AG20443 (cell line): ENCODE measurements around the gene B3GALT6.
"Not testable (repeated sequence)": the region's sequence is repeated elsewhere in the genome, so short reads cannot be mapped to it uniquely, and the experiment has no call there.

Experiments used
- DNase-seq: peaks from one replicate; pipeline ENCODE4 v3.0.0; 2012; ENCODE audit warnings: low spot score, mixed read lengths

B3GALT6 gene

DNA sequence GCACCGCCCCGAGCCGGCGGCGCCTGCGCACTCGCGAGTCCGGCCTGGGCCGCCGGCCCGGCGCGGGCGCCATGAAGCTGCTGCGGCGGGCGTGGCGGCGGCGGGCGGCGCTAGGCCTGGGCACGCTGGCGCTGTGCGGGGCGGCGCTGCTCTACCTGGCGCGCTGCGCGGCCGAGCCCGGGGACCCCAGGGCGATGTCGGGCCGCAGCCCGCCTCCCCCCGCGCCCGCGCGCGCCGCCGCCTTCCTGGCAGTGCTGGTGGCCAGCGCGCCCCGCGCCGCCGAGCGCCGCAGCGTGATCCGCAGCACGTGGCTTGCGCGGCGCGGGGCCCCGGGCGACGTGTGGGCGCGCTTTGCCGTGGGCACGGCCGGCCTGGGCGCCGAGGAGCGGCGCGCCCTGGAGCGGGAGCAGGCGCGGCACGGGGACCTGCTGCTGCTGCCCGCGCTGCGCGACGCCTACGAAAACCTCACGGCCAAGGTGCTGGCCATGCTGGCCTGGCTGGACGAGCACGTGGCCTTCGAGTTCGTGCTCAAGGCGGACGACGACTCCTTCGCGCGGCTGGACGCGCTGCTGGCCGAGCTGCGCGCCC, at the start of gene B3GALT6:
B3GALT6 (plus strand) TSS at position 30 of the 588 bp plus-strand sequence; CDS start at position 72, 42 bp downstream.
- DNase-seq: no peak

DNA sequence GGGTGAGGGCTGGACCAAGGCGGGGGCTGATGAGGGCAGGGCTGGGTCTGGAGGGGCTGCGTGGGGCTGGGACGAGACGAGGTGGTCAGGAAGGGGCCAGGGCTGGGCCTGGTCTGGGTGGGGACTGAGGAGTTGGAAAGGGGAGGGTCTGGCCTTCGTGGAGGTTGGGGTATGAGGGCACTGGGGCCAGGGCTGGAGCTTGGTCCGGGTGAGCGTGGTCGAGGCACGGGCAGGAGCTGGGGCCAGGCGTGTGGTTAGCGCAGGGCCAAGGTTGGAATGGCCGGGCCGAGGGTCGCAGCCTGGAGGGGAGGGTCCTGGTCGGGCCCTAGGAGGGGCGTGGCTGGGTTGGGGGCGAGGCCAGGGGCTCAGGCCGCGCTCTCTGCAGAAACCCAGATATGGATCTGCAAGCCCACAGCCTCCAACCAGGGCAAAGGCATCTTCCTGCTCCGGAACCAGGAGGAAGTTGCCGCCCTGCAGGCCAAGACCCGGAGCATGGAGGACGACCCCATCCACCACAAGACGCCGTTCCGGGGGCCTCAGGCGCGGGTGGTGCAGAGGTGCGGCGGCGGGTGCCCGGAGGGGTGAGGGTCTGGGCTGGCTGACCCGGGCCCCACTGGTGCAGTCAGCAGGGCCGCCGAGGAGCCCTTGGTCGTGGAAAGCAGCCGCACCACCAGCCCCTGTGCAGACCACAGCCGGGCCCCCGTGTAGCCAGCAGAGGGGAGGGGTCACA, 49.4 kb upstream of the B3GALT6 start:
- no peak for DNase-seq

DNA sequence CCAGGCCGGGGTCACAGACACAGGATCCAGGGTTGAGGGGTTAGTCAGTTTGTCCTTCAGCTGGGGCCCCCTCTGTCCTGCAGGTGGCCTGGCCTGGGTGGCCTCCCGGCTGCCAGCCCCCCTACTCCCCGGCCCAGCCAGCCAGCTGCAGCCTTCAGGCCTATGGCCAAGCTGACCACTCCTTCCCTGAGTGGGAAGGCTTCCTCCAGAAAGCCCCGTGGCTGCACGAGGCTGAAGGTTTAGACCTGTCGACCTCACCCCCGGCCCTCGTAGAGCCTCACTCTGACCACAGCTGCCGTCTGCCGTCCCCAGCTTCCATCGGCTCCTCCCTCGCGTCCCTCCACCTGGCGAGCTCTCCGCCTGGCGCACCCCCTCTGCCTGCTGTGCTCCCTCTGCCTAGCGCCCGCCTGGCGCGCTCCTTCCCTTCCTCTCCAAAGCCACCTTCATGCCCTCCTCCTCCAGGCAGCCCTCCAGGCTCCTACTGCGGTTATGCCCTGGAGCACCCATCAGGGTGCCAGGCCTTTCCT, 48.8 kb upstream of the B3GALT6 start:
- no peak for DNase-seq

DNA sequence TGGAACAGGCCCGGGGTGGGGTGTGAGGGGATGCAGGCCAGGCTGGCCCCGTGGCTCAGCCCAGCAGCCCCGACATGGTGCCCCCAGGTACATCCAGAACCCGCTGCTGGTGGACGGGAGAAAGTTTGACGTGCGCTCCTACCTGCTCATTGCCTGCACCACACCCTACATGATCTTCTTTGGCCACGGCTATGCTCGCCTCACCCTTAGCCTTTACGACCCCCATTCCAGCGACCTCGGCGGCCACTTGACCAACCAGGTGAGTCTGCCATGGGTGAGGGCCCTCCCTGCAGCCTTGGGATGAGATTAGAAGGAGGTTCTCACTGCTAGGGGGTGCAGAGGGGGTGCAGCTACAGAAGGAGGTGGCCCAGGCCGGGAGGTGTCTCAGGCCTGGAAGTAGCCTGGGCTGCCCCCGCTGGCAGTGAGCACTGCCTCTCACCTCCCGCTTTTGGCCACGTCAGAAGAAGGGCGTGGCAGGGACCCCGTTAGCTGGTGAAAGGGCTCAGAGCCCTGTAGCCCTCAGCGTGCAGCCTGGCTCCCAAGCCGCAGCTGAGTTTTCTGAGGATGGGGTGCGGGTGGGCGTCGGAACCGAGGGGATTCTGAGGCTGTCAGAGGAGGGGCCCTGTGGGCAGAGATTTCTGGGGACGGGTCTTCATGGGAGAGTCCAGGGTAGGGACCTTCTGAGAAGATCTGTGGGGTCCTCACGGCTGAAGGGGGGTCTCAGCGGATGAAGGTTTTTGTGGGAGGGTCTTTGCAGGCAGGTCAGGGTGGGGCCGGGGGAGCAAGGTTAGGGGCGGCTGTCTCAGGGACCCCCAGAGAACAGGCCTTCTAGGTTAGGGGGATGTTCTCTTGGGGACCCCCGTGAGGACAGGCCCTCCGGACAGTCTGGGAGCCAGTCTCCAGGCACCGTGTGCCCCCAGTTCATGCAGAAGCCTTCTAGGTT, 47.9 kb upstream of the B3GALT6 start:
- DNase-seq: no peak

DNA sequence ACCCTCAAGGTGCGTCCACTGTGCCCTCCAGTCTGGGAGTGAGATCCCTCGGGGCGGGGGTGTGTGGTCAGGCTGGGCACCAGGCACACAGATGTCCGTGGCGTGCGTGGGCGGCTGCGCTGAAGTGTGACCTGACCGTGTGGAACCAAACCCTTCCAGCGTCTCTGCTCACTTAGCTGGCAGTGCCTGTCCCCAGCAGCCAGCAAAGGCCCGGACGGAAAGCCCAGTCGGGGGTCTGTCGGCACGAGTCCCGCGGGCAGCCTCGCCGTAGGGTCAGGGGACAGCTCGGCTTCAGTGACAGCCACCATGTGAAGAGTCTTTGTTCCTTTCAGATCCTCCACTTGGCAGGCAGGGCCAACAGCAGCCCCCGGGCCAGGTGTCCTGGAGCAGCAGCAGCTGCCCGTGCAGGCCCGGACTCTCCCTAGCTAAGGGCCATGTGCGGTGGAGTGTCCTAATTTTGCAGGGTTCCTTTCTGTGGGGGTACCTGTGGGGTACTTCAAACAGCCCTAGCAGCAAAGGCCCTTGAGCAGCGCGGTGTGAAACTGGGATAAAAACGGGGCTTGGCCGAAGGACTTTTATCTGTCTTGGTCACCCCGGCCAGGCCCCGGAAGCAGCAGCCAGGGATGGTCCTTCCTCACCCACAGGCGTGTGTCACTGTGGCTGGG, 46.8 kb upstream of the B3GALT6 start:
- DNase-seq: no peak

DNA sequence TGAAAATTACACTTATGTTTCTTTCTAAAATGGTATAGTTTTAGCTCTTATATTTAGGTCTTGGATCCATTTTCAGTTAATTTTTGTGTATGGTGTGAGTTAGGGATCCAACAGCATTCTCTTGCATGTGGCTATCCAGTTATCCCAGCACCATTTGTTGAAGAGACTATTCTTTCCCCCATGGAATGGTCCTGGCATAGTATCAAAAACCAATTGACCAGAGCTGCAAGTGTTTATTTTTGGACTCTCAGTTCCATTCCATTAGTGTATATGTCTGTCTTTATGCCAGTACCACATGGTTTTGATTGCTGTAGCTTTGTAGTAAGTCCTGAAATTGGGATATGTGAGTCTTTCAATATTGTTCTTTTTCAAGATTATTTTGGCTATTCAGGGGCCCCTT, 44.1 kb upstream of the B3GALT6 start:
- DNase-seq: no peak

DNA sequence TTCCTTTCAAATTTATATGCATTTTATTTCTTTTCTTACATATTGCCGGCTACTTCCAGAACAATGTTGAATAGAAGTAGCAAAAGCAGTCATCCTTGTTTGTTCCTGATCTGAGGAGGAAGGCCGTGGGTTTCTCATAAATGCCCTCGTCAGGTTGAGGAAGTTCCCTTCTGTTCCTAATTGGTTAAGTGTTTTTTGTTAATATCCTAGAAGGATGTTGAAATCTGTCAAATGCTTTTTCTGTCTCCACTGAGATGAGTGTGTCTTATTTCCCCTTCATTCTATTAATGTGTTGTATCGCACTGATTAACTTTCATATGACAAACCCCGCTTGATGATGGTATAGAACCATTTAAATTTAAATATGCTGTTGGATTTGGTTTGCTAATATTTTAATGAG, 42.9 kb upstream of the B3GALT6 start:
- no peak for DNase-seq

DNA sequence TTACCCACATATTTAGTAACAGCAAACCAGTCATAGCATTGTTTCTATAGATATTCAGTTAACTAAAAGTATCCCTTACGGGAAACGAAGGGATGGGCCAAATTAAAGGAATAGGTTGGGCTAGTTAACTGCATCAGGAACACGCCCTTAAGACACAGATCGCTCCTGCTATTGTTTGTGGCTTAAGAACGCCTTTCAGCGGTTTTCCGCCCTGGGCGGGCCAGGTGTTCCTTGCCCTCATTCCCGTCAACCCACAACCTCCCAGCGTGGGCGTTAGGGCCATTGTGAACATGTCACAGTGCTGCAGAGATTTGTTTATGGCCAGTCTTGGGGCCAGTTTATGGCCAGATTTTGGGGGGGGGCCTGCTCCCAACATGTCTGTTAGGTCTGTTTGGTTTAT, 40.3 kb upstream of the B3GALT6 start:
- DNase-seq: no peak

DNA sequence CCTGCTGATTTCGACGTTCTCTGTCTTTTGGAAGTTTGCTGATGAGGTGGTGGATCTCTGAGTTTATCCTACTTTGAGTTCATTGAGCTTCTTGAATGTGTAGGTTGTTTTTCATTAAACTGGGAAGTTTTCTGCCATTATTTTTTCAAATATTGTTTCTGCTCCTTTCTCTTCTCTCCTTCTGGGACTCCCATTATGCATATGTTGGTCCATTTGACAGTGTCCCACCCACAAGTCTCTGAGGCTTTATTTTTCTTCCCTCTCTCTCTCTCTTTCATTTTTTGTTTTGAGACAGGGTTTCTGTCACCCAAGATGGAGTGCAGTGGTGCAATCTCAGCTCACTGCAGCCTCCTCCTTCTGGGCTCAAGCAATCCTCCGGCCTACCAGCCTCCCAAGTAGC, 37.3 kb upstream of the B3GALT6 start:
- no peak for DNase-seq

DNA sequence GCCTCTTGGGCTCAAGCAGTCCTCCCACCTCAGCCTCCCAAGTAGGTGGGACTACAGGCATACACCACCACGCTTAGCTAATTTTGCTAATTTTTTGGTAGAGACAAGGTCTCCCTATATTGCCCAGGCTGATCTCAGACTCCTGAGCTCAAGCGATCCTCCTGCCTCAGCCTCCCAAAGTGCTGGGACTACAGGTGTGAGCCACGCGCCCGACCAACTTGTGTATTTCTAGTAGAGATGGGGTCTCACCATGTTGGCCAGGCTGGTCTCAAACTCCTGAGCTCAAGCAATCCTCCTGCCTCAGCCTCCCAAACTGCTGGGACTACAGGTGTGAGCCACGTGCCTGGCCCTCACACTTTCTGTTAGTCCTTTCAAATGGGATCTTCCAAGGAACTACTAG, 36.3 kb upstream of the B3GALT6 start:
- not testable (repeated sequence) for DNase-seq

DNA sequence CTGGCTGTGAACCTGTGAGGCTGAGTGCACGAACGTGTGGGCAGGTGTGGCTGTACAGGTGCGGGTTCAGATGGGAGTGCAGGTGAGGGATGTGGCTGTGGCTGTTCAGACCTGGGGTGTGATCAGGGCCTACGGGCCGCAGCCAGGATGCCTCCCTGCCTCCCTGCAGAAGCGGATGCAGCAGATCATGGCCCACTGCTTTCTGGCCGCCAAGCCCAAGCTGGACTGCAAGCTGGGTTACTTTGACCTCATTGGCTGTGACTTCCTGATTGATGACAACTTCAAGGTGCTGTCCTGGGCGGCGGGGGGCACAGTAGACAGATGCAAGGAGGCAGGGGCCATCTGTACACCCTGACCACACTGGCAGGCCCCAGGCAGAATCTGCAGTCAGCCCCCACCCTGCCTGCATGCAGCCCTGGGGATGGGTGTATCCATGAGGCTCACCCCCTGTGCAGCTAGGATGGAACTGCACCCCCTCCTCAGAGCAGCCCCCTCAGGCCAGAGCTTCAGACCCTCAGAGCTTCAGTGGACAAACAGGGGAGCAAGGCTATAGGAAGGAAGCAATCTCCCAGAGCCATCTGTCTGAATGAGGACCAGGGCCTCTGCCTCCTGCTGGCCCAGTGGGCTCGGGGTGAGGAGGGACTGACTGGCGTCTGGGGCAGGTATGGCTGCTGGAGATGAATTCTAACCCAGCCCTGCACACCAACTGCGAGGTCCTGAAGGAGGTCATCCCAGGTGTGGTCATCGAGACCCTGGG, 35.4 kb upstream of the B3GALT6 start:
- DNase-seq: no peak

DNA sequence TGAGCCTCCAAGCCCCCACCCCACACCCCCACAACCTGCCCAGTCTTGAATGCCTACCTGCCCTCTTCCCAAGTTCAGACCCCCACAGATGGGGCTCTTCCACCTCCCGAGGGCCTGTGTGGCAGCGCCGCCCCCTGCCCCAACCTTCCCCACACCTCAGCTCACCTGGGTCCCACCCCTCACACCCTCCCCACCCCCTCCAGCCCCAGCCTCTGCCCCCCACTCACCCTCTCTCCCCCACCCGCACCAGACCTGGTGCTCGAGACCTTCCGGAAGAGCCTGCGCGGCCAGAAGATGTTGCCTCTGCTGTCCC, 34.9 kb upstream of the B3GALT6 start:
- no peak for DNase-seq

DNA sequence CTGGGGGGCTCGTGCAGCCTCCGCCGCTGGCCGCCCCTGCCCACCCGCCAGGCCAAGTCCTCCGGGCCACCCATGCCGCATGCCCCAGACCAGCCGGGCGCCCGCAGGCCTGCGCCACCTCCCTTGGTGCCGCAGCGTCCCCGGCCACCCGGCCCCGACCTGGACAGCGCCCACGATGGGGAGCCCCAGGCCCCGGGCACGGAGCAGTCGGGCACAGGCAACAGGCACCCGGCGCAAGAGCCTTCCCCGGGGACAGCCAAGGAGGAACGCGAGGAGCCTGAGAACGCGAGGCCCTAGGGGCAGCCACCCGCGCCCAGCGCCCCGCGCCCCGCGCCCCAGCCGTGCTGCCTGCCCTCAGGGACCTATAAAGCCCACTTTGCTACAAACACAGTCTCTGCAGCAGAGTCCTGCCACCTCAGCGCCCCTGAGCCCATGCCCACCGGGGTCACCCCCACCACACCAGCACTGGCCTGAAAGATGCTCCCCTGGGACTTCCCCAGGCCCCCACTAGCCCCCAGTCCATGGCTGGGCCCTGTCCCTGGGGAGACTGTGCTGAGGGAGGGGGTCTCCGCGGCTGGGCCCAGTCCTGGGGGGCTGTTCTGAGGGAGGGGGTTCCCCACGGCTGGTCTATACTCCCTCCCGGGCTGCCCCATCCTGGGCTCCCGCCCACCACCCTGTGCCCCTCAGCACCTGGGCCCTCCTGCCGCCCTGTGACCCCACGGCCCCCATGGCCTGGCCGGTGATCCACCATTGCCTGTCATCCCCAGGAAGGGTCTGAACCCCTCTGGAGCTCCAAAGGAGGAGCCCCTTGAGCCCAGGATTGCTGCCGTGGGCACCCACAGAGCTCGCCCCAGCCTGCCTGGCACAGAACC, 34.2 kb upstream of the B3GALT6 start:
- no peak for DNase-seq

DNA sequence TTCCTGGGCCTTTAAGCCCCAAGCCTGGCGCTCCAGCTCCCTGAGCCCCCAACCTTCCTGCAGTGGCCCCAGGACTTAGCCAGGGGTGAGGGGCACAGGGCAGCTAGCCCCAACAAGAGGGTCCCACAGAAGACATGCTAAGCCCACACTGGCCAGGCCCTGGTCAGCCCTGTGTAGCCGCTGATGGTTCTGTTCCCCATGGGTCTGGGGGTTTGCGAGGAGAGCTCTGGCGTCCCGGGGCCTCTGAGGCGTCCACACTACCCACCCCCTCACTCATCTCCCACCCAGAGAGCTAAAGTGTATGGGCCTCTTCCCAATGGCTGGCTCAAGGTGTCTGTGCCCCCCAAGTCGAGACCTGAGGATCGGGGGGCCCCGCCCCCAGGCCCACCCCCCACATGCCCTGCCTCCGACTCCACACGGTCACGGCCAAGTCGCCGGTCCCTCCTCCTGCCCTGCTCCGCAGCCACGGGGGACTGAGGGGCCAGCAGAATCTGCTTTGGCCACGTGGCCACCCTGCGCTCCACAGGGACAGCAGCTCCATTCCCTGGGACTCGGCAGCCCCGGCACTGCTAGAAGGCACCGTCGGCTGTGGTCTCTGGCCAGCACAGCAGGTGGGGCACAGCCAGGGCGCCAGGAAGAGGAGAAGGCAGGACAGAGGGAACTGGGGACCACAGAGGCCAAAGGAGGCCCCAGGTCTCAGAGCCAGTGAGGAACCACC, 33.5 kb upstream of the B3GALT6 start:
- no peak for DNase-seq

DNA sequence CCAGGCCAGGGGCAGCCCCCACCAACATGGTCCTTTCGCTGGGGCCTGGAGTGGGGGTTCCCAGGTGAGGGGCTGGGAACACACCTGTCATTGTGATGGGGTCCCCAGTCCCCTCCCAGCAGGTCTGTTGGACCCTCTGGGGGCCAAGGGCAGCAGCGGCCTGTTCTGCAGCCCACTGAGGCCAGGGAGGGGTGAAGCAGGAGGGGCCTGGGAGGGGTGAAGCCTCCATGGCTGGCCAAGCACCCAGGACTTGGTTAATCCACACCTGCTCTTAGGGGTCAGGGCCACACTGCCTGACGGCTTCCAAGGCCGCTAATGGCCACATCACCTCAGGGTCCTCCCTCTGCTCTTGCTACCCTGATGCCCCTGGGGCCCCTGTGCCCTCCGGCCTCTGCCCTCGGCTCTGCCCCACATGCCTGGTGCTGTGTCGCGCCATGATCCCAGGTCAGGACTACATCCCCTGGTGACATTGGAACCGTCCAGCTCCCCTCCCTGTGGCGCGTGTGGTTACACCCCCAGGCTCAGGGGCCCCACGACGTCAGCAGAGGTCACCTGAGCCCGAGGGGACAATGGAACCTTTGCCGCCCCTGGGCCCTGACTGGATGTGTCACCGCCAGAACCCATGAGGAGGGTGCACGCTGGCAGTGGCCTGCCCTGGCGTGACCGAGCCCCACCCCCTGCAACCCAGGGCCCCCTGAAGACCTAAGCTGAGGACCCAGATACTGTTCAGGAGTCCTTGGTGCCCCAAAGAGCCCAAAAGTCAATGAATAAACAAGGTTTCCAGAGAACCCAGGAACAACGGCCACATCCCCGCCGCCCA, 32.7 kb upstream of the B3GALT6 start:
- no peak for DNase-seq

DNA sequence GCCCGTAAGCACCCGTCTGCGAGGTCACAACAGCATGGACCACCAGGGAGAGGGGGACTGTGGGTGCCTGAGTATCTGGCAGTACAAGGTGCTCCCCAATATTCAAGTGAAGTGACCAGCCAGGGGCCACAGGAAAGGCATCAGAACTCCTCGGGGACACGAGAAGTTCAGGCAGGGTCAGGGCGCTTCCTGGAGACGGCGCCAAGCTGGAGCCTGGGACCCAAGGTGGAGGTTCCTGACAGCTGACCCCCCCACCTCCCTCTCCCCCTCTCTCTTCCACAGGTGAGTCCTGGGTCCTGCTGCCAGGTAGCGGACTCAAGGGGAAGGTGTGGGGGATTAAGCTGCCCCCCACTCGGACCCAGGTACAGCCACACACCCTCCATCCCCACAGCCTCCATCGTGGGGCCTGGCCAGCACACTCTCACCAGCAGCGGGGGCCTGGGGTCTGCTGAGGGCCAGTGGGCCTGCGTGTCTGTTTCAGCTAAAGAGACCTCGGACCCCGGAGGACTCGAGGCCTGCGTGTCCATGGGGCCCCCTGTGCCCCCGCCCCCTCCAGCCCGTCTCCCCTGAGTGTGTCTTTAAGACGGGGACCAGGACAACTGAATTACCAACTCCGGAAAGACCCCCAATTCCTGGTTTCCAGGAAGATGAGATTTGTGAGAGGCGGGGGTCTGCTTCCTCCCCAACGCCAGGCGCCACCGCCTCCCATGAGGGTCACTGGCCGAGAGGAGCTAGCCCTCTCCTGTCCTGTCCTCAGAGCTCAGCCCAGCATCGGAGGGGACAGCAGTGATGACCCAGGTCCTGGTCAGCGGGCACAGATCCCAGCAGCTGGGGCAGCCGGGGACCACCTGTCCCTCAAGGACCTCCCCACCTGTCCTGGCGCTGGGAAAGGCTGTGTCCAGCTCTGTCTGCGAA, 31.8 kb upstream of the B3GALT6 start:
- DNase-seq: no peak

DNA sequence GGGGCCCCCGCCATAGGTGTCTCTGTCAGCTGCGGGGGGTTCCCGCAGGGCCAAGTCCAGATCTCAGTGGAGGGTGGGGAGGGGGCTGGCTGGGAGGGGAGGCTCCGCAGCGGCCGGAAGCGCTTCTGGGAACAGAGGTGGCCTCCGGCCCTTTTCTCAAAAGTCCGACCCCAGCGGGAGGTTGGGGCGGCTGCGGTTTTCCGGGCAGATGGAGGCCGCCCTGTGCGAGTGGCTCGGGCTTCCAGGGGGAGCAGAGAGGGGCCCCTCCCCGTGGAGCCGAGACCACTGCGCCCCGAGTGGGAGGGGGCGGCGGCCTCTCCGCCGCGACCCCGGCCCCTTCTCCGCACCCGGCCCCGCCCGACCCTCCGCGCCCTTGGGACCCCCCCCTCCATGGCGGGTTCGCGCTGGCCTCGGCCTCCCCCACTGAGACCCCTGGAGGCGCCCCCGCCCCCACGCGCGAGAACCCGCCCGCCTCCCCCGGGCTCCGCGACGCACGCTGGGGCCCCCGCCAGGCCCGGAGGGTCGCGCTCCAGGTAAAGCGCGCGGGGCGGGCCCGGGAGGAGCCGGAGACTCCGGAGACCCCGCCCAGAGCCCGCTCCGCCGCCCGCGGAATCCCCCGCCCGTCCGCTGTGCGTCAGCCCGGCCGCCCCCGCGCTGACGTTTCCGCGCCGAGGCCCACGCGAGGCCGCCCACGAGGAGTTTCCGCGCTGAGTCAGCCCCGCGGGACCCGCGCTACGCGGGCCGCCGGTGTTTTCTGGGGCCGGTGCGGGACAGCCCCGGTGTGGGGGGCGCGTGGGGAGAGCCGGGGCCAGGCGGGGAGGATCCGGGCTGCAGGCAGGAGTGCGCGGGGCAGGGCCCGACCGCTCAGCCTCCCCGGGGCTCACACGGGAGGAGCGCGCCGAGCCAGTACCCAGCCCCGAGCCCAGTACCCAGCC, 30.9 kb upstream of the B3GALT6 start:
- DNase-seq: peak; percentile 85
